Measurements from ENCODE around the gene TMEM150C. TPM values are rescaled to one million over a fixed set of nuclear protein-coding genes. Genes with fewer than 3 reads are reported as not detected.

The TMEM150C gene
- total RNA-seq, 1 experiment from 2014 or later: 2.7 TPM

DNA sequence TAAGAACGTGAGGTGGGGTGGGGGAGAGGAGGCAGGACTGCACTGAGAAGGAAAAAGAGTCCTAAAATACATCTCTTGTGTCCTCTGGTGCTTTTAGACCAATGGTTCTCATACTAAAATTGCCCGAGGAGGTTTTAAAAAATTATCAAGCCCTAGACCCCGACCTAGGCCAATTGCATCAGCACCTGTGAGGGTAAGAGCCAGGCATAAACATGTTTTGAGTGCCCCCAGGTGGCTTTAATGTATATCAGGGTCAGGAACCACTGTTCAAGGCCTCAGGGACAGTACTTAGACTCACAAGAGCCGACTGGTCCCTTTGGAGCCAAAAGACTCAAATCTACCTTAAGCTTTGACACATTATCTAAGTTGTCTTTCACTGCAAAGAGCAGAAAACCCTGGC, 37.5 kb upstream of the TMEM150C start:
- Mint-ChIP-seq H3K9me3 (no peaks in the 10 kb centered on the region), H3K4me1 (peaks cover 8% of the 10 kb centered on the region; the same call in 1 of the 2 replicates), H3K27ac (no peak overlapping the region), H3K4me3 (no peak overlapping the region), H3K27me3 (ENCODE audit: low read depth) (no peaks in the 10 kb centered on the region; the same call in 1 of the 2 replicates), H3K36me3 (no peaks in the 10 kb centered on the region)
- POLR2A ChIA-PET: no interaction called here
- DNase-seq (ENCODE audit: low spot score) (peak; percentile 55), ATAC-seq (peak; percentile 98)
- CTCF ChIA-PET: interaction anchor here (0.6 to 2.4 kb wide), 11 partner anchors 9 to 170 kb away, joined by 3 to 24 read pairs (median 3); no protein-coding TSS in a partner anchor
- TF ChIP-seq, protein P1, sequence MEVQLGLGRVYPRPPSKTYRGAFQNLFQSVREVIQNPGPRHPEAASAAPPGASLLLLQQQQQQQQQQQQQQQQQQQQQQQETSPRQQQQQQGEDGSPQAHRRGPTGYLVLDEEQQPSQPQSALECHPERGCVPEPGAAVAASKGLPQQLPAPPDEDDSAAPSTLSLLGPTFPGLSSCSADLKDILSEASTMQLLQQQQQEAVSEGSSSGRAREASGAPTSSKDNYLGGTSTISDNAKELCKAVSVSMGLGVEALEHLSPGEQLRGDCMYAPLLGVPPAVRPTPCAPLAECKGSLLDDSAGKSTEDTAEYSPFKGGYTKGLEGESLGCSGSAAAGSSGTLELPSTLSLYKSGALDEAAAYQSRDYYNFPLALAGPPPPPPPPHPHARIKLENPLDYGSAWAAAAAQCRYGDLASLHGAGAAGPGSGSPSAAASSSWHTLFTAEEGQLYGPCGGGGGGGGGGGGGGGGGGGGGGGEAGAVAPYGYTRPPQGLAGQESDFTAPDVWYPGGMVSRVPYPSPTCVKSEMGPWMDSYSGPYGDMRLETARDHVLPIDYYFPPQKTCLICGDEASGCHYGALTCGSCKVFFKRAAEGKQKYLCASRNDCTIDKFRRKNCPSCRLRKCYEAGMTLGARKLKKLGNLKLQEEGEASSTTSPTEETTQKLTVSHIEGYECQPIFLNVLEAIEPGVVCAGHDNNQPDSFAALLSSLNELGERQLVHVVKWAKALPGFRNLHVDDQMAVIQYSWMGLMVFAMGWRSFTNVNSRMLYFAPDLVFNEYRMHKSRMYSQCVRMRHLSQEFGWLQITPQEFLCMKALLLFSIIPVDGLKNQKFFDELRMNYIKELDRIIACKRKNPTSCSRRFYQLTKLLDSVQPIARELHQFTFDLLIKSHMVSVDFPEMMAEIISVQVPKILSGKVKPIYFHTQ (CRISPR knock-in tag; IDR thresholded peaks at IDR 0.05): no peak
- TF ChIP-seq SP1 (CRISPR knock-in tag; conservative IDR thresholded peaks at IDR 0.05) (no peak), CREM (CRISPR knock-in tag; IDR thresholded peaks at IDR 0.05) (no peak), ETV6 (CRISPR knock-in tag; IDR thresholded peaks at IDR 0.05) (no peak), GABPB1 (CRISPR knock-in tag; IDR thresholded peaks at IDR 0.05) (peak; percentile 94)
- TF ChIP-seq, protein P2, sequence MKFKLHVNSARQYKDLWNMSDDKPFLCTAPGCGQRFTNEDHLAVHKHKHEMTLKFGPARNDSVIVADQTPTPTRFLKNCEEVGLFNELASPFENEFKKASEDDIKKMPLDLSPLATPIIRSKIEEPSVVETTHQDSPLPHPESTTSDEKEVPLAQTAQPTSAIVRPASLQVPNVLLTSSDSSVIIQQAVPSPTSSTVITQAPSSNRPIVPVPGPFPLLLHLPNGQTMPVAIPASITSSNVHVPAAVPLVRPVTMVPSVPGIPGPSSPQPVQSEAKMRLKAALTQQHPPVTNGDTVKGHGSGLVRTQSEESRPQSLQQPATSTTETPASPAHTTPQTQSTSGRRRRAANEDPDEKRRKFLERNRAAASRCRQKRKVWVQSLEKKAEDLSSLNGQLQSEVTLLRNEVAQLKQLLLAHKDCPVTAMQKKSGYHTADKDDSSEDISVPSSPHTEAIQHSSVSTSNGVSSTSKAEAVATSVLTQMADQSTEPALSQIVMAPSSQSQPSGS (CRISPR knock-in tag; IDR thresholded peaks at IDR 0.05; ENCODE audit: borderline replicate concordance, low read depth): no peak
- TF ChIP-seq, protein P3, sequence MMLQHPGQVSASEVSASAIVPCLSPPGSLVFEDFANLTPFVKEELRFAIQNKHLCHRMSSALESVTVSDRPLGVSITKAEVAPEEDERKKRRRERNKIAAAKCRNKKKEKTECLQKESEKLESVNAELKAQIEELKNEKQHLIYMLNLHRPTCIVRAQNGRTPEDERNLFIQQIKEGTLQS (CRISPR knock-in tag; conservative IDR thresholded peaks at IDR 0.05): 0 out of 2 replicates have a peak, but pooled peaks have one; percentile 37

DNA sequence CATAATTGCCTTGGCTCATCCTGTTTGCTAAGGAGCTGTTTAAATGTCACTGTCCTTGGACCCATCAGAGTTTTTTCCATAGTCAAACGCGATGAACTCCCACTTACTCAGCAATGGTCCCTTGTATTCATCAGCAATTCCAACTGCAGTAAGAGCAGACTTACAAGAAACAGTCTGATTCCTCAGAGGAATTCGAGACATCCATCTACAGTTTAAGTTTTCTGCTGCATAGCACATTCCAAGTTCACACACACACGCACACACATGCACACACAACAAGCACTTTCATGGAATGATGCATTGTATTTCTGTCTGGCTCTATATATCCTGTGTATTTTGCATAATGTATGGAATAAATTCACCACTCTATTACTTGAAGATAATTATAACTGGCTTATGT, 32.7 kb upstream of the TMEM150C start:
- ChIA-PET POLR2A (no interaction called here), CTCF (interaction anchor here (0.8 to 1.1 kb wide), 3 partner anchors 144 to 148 kb away, joined by 3 to 5 read pairs (median 3); no protein-coding TSS in a partner anchor)
- DNase-seq (ENCODE audit: low spot score) (no peak), ATAC-seq (no peak)
- TF ChIP-seq ZNF396 (CRISPR knock-in tag; IDR thresholded peaks at IDR 0.05; ENCODE audit: borderline replicate concordance) (no peak), NR1H2 (CRISPR knock-in tag; IDR thresholded peaks at IDR 0.05) (no peak), ZNF263 (CRISPR knock-in tag; IDR thresholded peaks at IDR 0.05; ENCODE audit: low read depth) (no peak), ZNF416 (CRISPR knock-in tag; IDR thresholded peaks at IDR 0.05) (no peak), CBFB (CRISPR knock-in tag; IDR thresholded peaks at IDR 0.05; ENCODE audit: low read depth) (no peak), JUN (CRISPR knock-in tag; IDR thresholded peaks at IDR 0.05) (no peak), JAZF1 (CRISPR knock-in tag; IDR thresholded peaks at IDR 0.05) (no peak), GABPB1 (CRISPR knock-in tag; IDR thresholded peaks at IDR 0.05) (no peak), PRRX2 (CRISPR knock-in tag; IDR thresholded peaks at IDR 0.05) (no peak)
- TF ChIP-seq, protein P4, sequence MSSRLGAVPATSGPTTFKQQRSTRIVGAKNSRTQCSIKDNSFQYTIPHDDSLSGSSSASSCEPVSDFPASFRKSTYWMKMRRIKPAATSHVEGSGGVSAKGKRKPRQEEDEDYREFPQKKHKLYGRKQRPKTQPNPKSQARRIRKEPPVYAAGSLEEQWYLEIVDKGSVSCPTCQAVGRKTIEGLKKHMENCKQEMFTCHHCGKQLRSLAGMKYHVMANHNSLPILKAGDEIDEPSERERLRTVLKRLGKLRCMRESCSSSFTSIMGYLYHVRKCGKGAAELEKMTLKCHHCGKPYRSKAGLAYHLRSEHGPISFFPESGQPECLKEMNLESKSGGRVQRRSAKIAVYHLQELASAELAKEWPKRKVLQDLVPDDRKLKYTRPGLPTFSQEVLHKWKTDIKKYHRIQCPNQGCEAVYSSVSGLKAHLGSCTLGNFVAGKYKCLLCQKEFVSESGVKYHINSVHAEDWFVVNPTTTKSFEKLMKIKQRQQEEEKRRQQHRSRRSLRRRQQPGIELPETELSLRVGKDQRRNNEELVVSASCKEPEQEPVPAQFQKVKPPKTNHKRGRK (CRISPR knock-in tag; IDR thresholded peaks at IDR 0.05; ENCODE audit: borderline replicate concordance): no peak
- TF ChIP-seq, protein P5, sequence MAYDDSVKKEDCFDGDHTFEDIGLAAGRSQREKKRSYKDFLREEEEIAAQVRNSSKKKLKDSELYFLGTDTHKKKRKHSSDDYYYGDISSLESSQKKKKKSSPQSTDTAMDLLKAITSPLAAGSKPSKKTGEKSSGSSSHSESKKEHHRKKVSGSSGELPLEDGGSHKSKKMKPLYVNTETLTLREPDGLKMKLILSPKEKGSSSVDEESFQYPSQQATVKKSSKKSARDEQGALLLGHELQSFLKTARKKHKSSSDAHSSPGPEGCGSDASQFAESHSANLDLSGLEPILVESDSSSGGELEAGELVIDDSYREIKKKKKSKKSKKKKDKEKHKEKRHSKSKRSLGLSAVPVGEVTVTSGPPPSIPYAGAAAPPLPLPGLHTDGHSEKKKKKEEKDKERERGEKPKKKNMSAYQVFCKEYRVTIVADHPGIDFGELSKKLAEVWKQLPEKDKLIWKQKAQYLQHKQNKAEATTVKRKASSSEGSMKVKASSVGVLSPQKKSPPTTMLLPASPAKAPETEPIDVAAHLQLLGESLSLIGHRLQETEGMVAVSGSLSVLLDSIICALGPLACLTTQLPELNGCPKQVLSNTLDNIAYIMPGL (CRISPR knock-in tag; IDR thresholded peaks at IDR 0.05): no peak
- Mint-ChIP-seq H3K4me3 (no peak overlapping the region), H3K4me1 (peaks cover 39% of the 10 kb centered on the region), H3K9me3 (no peaks in the 10 kb centered on the region), H3K27me3 (ENCODE audit: low read depth) (no peaks in the 10 kb centered on the region), H3K27ac (no peak overlapping the region), H3K36me3 (no peaks in the 10 kb centered on the region)

Measured in WTC11 (cell line).